Mesenchymal stem cell (in vitro differentiated cells and primary cell): ENCODE results near the gene NEGR1. TPM values are rescaled to one million over a fixed set of nuclear protein-coding genes. Genes with fewer than 3 reads are reported as not detected.

ENCODE experiments used
- DNase-seq: peaks from one replicate; pipeline ENCODE4 v3.0.0-alpha.2; 2013
- H2AFZ ChIP-seq: one replicate; pipeline ENCODE4 v1.6.1; 2013; ENCODE audit warnings: low read depth, mild to moderate bottlenecking, control low read depth, inconsistent platforms, low read length, moderate library complexity
- H2AK5ac ChIP-seq: 2 replicates; pipeline ENCODE4 v1.6.1; 2013; ENCODE audit warnings: low read length, moderate library complexity, mild to moderate bottlenecking, inconsistent platforms; ENCODE audit not compliant: severe bottlenecking
- H2BK120ac ChIP-seq: one replicate; pipeline ENCODE4 v1.6.1; 2013; ENCODE audit warnings: low read depth, mild to moderate bottlenecking, inconsistent platforms, low read length, moderate library complexity
- H2BK12ac ChIP-seq, 2 experiments: one replicate each; pipeline ENCODE4 v1.6.1; 2013; ENCODE audit warnings: inconsistent platforms in 2 of 2, low read length in 2 of 2, mild to moderate bottlenecking in 2 of 2, moderate library complexity in 2 of 2, control low read depth in 1 of 2
- H2BK15ac ChIP-seq: one replicate; pipeline ENCODE4 v1.6.1; 2013; ENCODE audit warnings: mild to moderate bottlenecking, low read depth, inconsistent platforms; ENCODE audit not compliant: poor library complexity, severe bottlenecking
- H2BK5ac ChIP-seq: 2 replicates; pipeline ENCODE4 v1.6.1; 2013; ENCODE audit warnings: low read depth, mild to moderate bottlenecking, low read length, control low read depth, inconsistent platforms; ENCODE audit not compliant: poor library complexity, severe bottlenecking
- H3K14ac ChIP-seq, 2 experiments: one replicate each; pipeline ENCODE4 v1.6.1; 2013; ENCODE audit warnings: inconsistent platforms in 2 of 2, low read length in 2 of 2, control low read depth in 1 of 2, mild to moderate bottlenecking in 1 of 2, moderate library complexity in 1 of 2
- H3K18ac ChIP-seq, 2 experiments: one replicate each; pipeline ENCODE4 v1.6.1; 2013; ENCODE audit warnings: inconsistent platforms in 2 of 2, low read length in 2 of 2, control low read depth in 1 of 2, low read depth in 1 of 2, mild to moderate bottlenecking in 1 of 2
- H3K23ac ChIP-seq, 2 experiments: one replicate each; pipeline ENCODE4 v1.6.1; 2013; ENCODE audit warnings: inconsistent platforms in 2 of 2, low read length in 2 of 2, mild to moderate bottlenecking in 2 of 2, moderate library complexity in 2 of 2, control low read depth in 1 of 2
- H3K27ac ChIP-seq: 2 replicates; pipeline ENCODE4 v1.5.1; 2013; ENCODE audit warnings: mild to moderate bottlenecking, moderate library complexity, low read length, control low read depth, inconsistent platforms; ENCODE audit not compliant: poor library complexity, severe bottlenecking
- H3K27me3 ChIP-seq, 2 experiments: 2 replicates each; pipeline versions ENCODE4 v1.6.1 to v1.7.0; 2013; ENCODE audit warnings: low read length in 2 of 2, mild to moderate bottlenecking in 2 of 2, moderate library complexity in 2 of 2, control low read depth in 1 of 2, inconsistent platforms in 1 of 2; ENCODE audit not compliant: control insufficient read depth in 1 of 2, insufficient read depth in 1 of 2
- H3K36me3 ChIP-seq, 2 experiments: 2 replicates each; pipeline versions ENCODE4 v1.6.1 to v1.7.0; 2013; ENCODE audit warnings: low read length in 2 of 2, control low read depth in 1 of 2, inconsistent platforms in 1 of 2, low read depth in 1 of 2, mild to moderate bottlenecking in 1 of 2; ENCODE audit not compliant: insufficient read depth in 2 of 2, control insufficient read depth in 1 of 2
- H3K4ac ChIP-seq, 2 experiments: one replicate each; pipeline ENCODE4 v1.6.1; 2013; ENCODE audit warnings: inconsistent platforms in 2 of 2, low read length in 2 of 2, mild to moderate bottlenecking in 2 of 2, moderate library complexity in 2 of 2, control low read depth in 1 of 2, low read depth in 1 of 2
- H3K4me1 ChIP-seq: 2 replicates; pipeline ENCODE4 v1.6.1; 2013; ENCODE audit warnings: low read depth, low read length, control low read depth; ENCODE audit not compliant: control insufficient read depth, insufficient read depth
- H3K4me2 ChIP-seq: 2 replicates; pipeline ENCODE4 v1.6.1; 2013; ENCODE audit warnings: low read length, mild to moderate bottlenecking, inconsistent platforms; ENCODE audit not compliant: poor library complexity, severe bottlenecking
- H3K4me3 ChIP-seq, 2 experiments: 2 replicates each; pipeline versions ENCODE4 v1.5.1 to v1.7.0; 2013; ENCODE audit warnings: low read length in 2 of 2, mild to moderate bottlenecking in 2 of 2, control low read depth in 1 of 2, low read depth in 1 of 2; ENCODE audit not compliant: insufficient read depth in 1 of 2
- H3K79me1 ChIP-seq: replicated peaks from 2 replicates; pipeline ENCODE4 v1.6.1; 2013; ENCODE audit warnings: mild to moderate bottlenecking, control low read depth, low read length, inconsistent platforms; ENCODE audit not compliant: poor library complexity, severe bottlenecking
- H3K9ac ChIP-seq: 2 replicates; pipeline ENCODE4 v1.7.0; 2013; ENCODE audit warnings: mild to moderate bottlenecking, low read length, moderate library complexity
- H3K9me3 ChIP-seq: 2 replicates; pipeline ENCODE4 v1.7.0; 2013; ENCODE audit warnings: mild to moderate bottlenecking, low read length; ENCODE audit not compliant: control insufficient read depth
- H4K8ac ChIP-seq: one replicate; pipeline ENCODE4 v1.6.1; 2013; ENCODE audit warnings: inconsistent platforms, mild to moderate bottlenecking, low read length, moderate library complexity
- H4K91ac ChIP-seq: one replicate; pipeline ENCODE4 v1.6.1; 2013; ENCODE audit warnings: mild to moderate bottlenecking, low read length, inconsistent platforms
- WGBS: methylation state at CpG from one replicate; pipeline ENCODE4 v1.1.7; 2013; ENCODE audit warnings: mixed read lengths; 5-methylcytosine and 5-hydroxymethylcytosine counted together
- small RNA-seq: library from polyadenylated mRNA; stranded (forward); fragments of <200 nt; extraction: miRNeasy Mini kit (QIAGEN cat#:217004); gene quantifications from one replicate; pipeline ENCODE3, GENCODE V24; 2013; ENCODE audit warnings: low read depth

Gene NEGR1

GRCh38 chr1:71350330-71350729 is 932.0 kb downstream of the NEGR1 start:
- no peaks in the 10 kb centered on the region for H3K79me1 ChIP-seq
- no peaks in the 10 kb centered on the region for H3K9me3 ChIP-seq
- no peak overlapping the region for H3K4me2 ChIP-seq
- no peak overlapping the region for H3K4ac ChIP-seq
- no peak overlapping the region for H2BK15ac ChIP-seq
- H3K4me1 ChIP-seq, result no peaks in the 10 kb centered on the region
- no peak overlapping the region for H4K91ac ChIP-seq
- no peaks in the 10 kb centered on the region for H3K36me3 ChIP-seq
- no peak overlapping the region for H4K8ac ChIP-seq
- no peak overlapping the region for H2BK12ac ChIP-seq
- H3K27me3 ChIP-seq, result no peaks in the 10 kb centered on the region
- H2BK5ac ChIP-seq, result no peak overlapping the region
- no peak overlapping the region for H3K18ac ChIP-seq
- H2AFZ ChIP-seq, result no peak overlapping the region
- no peak overlapping the region for H3K23ac ChIP-seq
- H3K14ac ChIP-seq, result no peak overlapping the region
- no peak overlapping the region for H3K4me3 ChIP-seq
- WGBS, result no CpG with 5 or more reads among the region's 1 CpG
- DNase-seq, result no peak
- no peak overlapping the region for H2AK5ac ChIP-seq
- H3K27ac ChIP-seq, result no peak overlapping the region
- no peak overlapping the region for H3K9ac ChIP-seq
- H2BK120ac ChIP-seq, result no peak overlapping the region

Small RNA genes lying within 50 kb of the gene (small RNA-seq; reads per million reads assigned to genes)
- gene AL358453.1, result not detected
- not detected for gene AL359821.1
